Fibroblast of lung (primary cell): Measurements from ENCODE around the gene GBF1. TPM values are rescaled to one million over a fixed set of nuclear protein-coding genes. Genes with fewer than 3 reads are reported as not detected.
A peak's percentile ranks its signal among the peaks of the same experiment; 100 is the strongest.

ENCODE experiments used
- DNase-seq, 2 donors: peaks; one replicate each; pipeline versions ENCODE4 v3.0.0 to v3.0.0-alpha.2; 2010; ENCODE audit warnings: low read depth in 2 of 2
- H2AFZ ChIP-seq: 2 replicates; pipeline ENCODE4 v1.5.1; 2012; ENCODE audit warnings: low read length, control low read depth, inconsistent platforms
- H3K27ac ChIP-seq: 2 replicates; pipeline ENCODE4 v1.5.1; 2011; ENCODE audit warnings: low read length, control low read depth; ENCODE audit not compliant: insufficient read depth
- H3K27me3 ChIP-seq: 2 replicates; pipeline ENCODE4 v1.5.1; 2011; ENCODE audit warnings: mild to moderate bottlenecking, low read length; ENCODE audit not compliant: control insufficient read depth, insufficient read depth
- H3K36me3 ChIP-seq: 2 replicates; pipeline ENCODE4 v1.5.1; 2011; ENCODE audit warnings: low read length; ENCODE audit not compliant: control insufficient read depth, insufficient read depth
- H3K4me1 ChIP-seq: 2 replicates; pipeline ENCODE4 v1.5.1; 2011; ENCODE audit warnings: low read length; ENCODE audit not compliant: control insufficient read depth, insufficient read depth; ENCODE audit errors: extremely low read depth
- H3K4me2 ChIP-seq: 2 replicates; pipeline ENCODE4 v1.5.1; 2011; ENCODE audit warnings: low read length, control low read depth; ENCODE audit not compliant: insufficient read depth; ENCODE audit errors: extremely low read depth
- H3K4me3 ChIP-seq, 4 experiments: fragments of 200-600 bp in 1 of 4; sonication (generic) in 1 of 4; replicated peaks in 1 of 4; 2 replicates each; pipeline ENCODE4 v1.5.1; 2011 to 2016; ENCODE audit warnings: low read length in 4 of 4, low read depth in 3 of 4, mild to moderate bottlenecking in 3 of 4, control low read depth in 2 of 4, inconsistent platforms in 1 of 4, mixed read lengths in 1 of 4; ENCODE audit not compliant: insufficient read depth in 1 of 4; ENCODE audit errors: control extremely low read depth in 1 of 4
- H3K79me2 ChIP-seq: 2 replicates; pipeline ENCODE4 v1.5.1; 2012; ENCODE audit warnings: mild to moderate bottlenecking, low read length, inconsistent platforms; ENCODE audit not compliant: control insufficient read depth, insufficient read depth
- H3K9ac ChIP-seq: 2 replicates; pipeline ENCODE4 v1.5.1; 2011; ENCODE audit warnings: mild to moderate bottlenecking, low read length, control low read depth; ENCODE audit not compliant: insufficient read depth
- H3K9me3 ChIP-seq: 2 replicates; pipeline ENCODE4 v1.5.1; 2012; ENCODE audit warnings: low read depth, low read length; ENCODE audit not compliant: control insufficient read depth, insufficient read depth
- H4K20me1 ChIP-seq: 2 replicates; pipeline ENCODE4 v1.5.1; 2011; ENCODE audit warnings: low read length; ENCODE audit not compliant: control insufficient read depth, insufficient read depth; ENCODE audit errors: extremely low read depth
- CTCF ChIP-seq, 2 donors: IDR thresholded peaks in 1 of 2; conservative IDR thresholded peaks in 1 of 2; 1 replicate in 1 of 2; 2 replicates in 1 of 2; pipeline ENCODE4 v1.5.1; 2011 to 2012; ENCODE audit warnings: low read length in 2 of 2, control low read depth in 1 of 2, inconsistent platforms in 1 of 2, low read depth in 1 of 2, mild to moderate bottlenecking in 1 of 2
- EZH2 ChIP-seq: IDR thresholded peaks from 2 replicates; pipeline ENCODE4 v1.5.1; 2012; ENCODE audit warnings: low read length, control low read depth, mild to moderate bottlenecking; ENCODE audit errors: missing control alignments
- polyA plus RNA-seq, 2 donors: library from polyadenylated mRNA; depleted of rRNA in 1 of 2; stranded (reverse) in 1 of 2; unstranded in 1 of 2; fragments of >200 nt; gene quantifications; 2 replicates each; pipeline ENCODE4 v1.2.1, GENCODE V29; 2011 to 2012; ENCODE audit warnings: missing spikeins in 1 of 2
- total RNA-seq: library from RNA; depleted of rRNA; stranded (reverse); fragments of >200 nt; gene quantifications from 2 replicates; pipeline ENCODE4 v1.2.1, GENCODE V29; 2014

GBF1 gene
- total and polyA plus RNA-seq, 2 donors (not counting 1 experiment from before 2014, with no cell fraction given) = 24.1 to 24.6 TPM

GRCh38 chr10:102311025-102311420 is 65.7 kb downstream of the GBF1 start:
- no peak for DNase-seq
- Histone ChIP-seq H3K36me3 (no peaks in the 10 kb centered on the region), H2AFZ (no peak overlapping the region), H3K4me3 (no peak overlapping the region), H3K27me3 (no peaks in the 10 kb centered on the region), H3K79me2 (peaks cover 39% of the 10 kb centered on the region), H3K9ac (no peak overlapping the region), H3K4me1 (peaks cover 8% of the 10 kb centered on the region), H3K4me2 (peak overlapping the region; percentile 28), H3K9me3 (no peaks in the 10 kb centered on the region), H3K27ac (peak overlapping the region; percentile 17), H4K20me1 (peaks cover 2% of the 10 kb centered on the region)
- TF ChIP-seq CTCF (conservative IDR thresholded peaks at IDR 0.05 in 1 of 2, IDR thresholded peaks at IDR 0.05 in 1 of 2; ENCODE audit: low read depth in 1 of 2, low read length in 2 of 2) (no peak), EZH2 (no peak)

- no peak overlapping the region for H3K27ac ChIP-seq
- no peaks in the 10 kb centered on the region for H3K9me3 ChIP-seq
- H4K20me1 ChIP-seq = peaks cover 2% of the 10 kb centered on the region
- peak in 1 of 2 donors; percentile 55 for DNase-seq
- H3K79me2 ChIP-seq = peaks cover 34% of the 10 kb centered on the region
- peaks cover 8% of the 10 kb centered on the region for H3K4me1 ChIP-seq
- no peak overlapping the region for H3K4me2 ChIP-seq
- no peak overlapping the region for H3K9ac ChIP-seq
- no peak for TF ChIP-seq EZH2
- TF ChIP-seq CTCF (conservative IDR thresholded peaks at IDR 0.05 in 1 of 2, IDR thresholded peaks at IDR 0.05 in 1 of 2; ENCODE audit: low read depth in 1 of 2, low read length in 2 of 2) = no peak
- H2AFZ ChIP-seq = no peak overlapping the region
- H3K36me3 ChIP-seq = no peaks in the 10 kb centered on the region
- H3K27me3 ChIP-seq = no peaks in the 10 kb centered on the region
- no peak overlapping the region for H3K4me3 ChIP-seq
These were observed 67.4 kb downstream of the GBF1 start for GRCh38 chr10:102312683-102313082.

- TF ChIP-seq CTCF (conservative IDR thresholded peaks at IDR 0.05 in 1 of 2, IDR thresholded peaks at IDR 0.05 in 1 of 2; ENCODE audit: low read depth in 1 of 2, low read length in 2 of 2) (no peak), EZH2 (no peak)
- Histone ChIP-seq H3K4me1 (peaks cover 8% of the 10 kb centered on the region), H3K27me3 (no peaks in the 10 kb centered on the region), H3K9ac (no peak overlapping the region), H3K36me3 (no peaks in the 10 kb centered on the region), H3K27ac (no peak overlapping the region), H3K4me2 (no peak overlapping the region), H3K9me3 (no peaks in the 10 kb centered on the region), H3K79me2 (peaks cover 34% of the 10 kb centered on the region), H3K4me3 (no peak overlapping the region), H2AFZ (no peak overlapping the region), H4K20me1 (peaks cover 2% of the 10 kb centered on the region)
- DNase-seq = peak in 1 of 2 donors; percentile 27
These were observed 68.0 kb downstream of the GBF1 start for GRCh38 chr10:102313221-102313896.
